ENCODE results near the gene DLG2.

DNA sequence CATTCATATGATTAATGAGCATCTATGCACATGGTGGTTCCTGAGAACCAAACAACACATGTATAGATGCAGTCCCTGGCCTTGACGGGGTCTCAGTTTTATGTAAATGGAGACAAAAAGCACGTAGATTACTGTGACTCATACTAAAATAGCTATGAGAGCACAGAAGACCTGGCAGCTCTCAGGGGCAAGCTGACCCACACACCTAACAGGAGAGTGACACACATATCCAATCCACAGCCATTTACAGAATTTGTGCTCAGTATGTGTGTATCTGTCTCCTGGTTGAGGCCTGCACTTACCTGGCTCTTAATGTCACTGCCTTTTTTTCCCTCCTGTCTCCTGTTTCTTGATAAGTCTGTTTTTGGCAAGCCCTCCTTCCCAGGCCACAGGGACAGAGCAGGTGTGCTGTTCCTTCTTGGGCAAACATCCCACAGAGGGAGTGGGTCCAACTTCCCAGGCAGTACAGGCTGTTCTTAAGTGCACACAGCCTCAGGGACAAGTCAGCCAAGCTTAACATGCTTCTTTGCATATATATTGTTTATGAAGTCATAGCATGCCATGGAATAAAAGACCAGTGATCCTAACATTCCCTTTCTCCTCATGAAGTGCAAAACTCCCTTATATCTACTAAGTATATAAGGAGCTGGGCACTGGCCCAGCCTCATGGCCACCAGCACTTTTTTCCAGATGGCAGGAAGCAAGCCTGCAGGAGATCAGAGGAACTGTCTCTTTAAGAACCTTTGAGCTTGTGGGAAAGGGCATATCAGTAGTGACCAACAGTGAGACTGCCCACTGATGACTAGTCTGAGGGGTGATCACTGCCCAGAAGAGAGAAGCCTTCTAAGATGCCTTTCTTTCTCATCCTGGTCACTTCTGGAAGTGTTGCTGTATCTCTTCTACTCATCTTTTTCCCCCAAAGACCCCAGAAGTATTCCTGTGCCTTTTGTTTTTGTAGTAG lies 2216.3 kb downstream of the DLG2 start:
- TF ChIP-seq MEF2D (tag; conservative IDR thresholded peaks at IDR 0.05; ENCODE audit: low read depth) (no peak), MAFF (IDR thresholded peaks at IDR 0.05; ENCODE audit: low read length) (no peak), RFX5 (IDR thresholded peaks at IDR 0.05; ENCODE audit: low read depth, low read length) (no peak), JUND (IDR thresholded peaks at IDR 0.05; ENCODE audit: borderline replicate concordance, low read depth, low read length) (no peak), JUND (tag; IDR thresholded peaks at IDR 0.05; ENCODE audit: borderline replicate concordance, low read depth, low read length) (no peak), ZNF407 (IDR thresholded peaks at IDR 0.05; ENCODE audit: low read depth) (no peak), PHF20 (IDR thresholded peaks at IDR 0.05; ENCODE audit: partially characterized antibody) (no peak)

Data from K562 (cell line).